Measurements from ENCODE around the gene NOL3.

Gene NOL3

GRCh38 chr16:67207249-67208091 is 37.1 kb downstream of the NOL3 start:
- no peak for DNase-seq

GRCh38 chr16:67208154-67208896 is 38.0 kb downstream of the NOL3 start:
- DNase-seq, result no peak

- no peak for DNase-seq
Observed at GRCh38 chr16:67209565-67209964, 39.2 kb downstream of the NOL3 start.

- DNase-seq, result no peak
Observed at GRCh38 chr16:67210069-67210937, 40.0 kb downstream of the NOL3 start.

- no peak for DNase-seq
Observed at GRCh38 chr16:67211674-67212073, 41.3 kb downstream of the NOL3 start.

- no peak for DNase-seq
Observed at GRCh38 chr16:67212766-67213165, 42.4 kb downstream of the NOL3 start.

GRCh38 chr16:67213197-67214019 is 43.1 kb downstream of the NOL3 start:
- no peak for DNase-seq

GRCh38 chr16:67215706-67216105 is 45.4 kb downstream of the NOL3 start:
- no peak for DNase-seq

- no peak for DNase-seq
Observed at GRCh38 chr16:67216612-67217490, 46.5 kb downstream of the NOL3 start.

- no peak for DNase-seq
Observed at GRCh38 chr16:67223992-67224391, 53.7 kb downstream of the NOL3 start.

Data from femur (tissue), 1 donor.